NCI-H2029 (cell line): ENCODE measurements around the gene HNRNPD.
"Not testable (repeated sequence)": the region's sequence is repeated elsewhere in the genome, so short reads cannot be mapped to it uniquely, and the experiment has no call there.

ENCODE experiments used
- DNase-seq: peaks from one replicate; lab custom pipeline; 2025; lab: John Stamatoyannopoulos, UW

Gene HNRNPD

GRCh38 chr4:82372517-82373485 lies 990 bp downstream of the HNRNPD start:
- peak; percentile 87 for DNase-seq

DNA sequence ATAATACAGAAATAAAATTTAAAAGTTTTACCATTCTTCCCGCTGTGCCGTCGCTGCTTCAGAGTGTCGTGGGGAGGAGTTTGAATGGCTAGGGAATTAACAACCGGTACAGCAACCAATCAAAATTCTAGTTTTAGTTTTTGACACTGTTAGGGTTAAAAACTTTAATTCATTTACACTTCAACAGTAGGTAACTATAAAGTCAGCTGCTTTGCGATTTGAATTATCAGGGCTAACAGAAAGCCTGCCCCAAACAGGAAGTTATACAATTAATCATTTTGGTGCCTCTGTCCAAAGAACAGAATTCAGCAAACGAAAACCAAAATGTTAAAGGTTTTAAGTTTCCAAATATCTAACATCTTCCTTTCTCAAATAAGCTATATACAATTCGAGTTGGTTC lies 2.3 kb downstream of the HNRNPD start:
- no peak for DNase-seq

DNA sequence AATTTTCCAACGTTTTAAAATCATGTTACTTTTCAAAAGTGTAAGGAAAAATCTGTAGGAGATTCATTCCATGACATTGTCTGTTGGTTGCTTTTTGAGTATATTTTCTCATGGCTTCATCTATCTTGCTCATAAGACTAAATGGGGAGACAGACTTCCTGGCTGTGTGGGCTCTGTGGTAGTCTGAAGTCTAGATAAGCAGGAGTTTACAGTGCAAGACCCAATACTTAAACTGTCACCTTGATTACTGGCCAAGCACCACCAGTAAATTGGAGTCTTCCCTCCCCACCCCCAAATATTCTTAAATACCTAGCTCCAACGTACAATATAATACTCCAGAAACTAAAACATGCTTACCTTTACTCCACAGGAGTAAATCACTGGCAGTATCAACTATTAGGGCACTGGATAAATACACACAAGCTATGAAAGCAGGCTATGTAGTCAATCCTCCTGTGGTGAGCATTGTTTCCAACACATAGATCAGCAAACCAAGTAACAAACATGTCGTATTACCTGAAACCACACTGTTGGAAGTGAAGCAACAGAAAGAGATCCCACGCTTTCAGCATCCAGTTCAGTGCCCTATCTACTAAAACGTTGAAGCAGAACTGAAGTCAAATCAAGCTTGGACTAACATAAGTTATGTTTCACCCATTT lies 6.2 kb downstream of the HNRNPD start:
- no peak for DNase-seq

DNA sequence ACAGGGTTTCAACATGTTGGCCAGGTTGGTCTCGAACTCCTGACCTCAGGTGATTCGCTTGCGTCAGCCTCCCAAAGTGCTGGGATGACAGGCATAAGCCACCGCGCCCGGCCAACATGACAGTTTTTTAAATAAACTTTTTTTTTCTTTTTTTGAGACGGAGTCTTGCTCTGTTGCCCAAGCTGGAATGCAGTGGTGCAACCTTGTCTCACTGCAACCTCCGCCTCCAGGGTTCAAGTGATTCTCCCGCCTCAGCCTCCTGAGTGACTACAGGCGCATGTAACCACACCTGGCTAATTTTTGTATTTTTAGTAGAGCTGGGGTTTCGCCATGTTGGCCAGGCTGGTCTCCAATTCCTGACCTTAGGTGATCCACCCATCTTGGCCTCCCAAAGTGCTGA lies 7.4 kb downstream of the HNRNPD start:
- not testable (repeated sequence) for DNase-seq

DNA sequence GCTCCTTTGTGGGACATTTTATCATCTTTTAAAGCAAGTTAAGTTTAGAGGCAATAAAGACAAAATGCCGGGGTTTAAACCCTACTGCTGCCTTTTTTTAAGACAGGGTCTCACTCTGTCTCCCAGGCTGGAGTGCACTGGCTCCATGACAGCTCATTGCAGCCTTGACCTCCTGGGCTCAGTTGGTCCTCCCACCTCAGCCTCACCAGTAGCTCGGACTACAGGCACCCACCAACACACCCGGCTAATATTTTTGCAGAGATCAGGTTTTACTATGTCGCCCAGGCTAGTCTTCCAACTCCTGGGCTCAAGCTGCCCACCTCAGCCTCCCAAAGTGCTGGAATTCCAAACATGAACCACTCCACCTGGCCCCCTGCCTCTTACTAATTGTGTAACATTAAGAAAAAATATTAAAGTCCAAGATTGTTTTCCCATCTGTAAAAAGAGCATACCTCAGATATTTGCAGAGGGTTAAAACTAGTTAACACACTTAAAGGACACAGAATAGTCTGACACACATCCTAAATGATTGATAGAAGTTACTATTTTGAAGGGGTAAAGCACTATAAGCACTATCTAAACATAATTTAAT lies 9.8 kb downstream of the HNRNPD start:
- no peak for DNase-seq

DNA sequence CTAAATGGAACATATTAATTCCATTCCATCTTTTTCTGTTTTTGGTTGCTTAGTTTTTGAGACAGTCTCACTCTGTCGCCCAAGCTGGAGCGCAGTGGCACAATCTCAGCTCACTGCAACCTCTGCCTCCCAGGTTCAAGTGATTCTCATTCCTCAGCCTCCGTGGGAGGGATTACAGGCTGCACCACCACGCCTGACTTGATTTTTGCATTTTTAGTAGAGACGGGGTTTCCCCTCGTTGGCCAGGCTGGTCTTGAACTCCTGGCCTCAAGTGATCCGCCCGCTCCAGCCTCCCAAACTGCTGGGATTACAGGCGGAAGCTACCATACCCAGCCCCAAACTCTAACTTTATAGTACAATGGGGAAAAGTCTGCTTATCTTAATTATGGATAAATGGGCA lies 11.2 kb downstream of the HNRNPD start:
- no peak for DNase-seq

GRCh38 chr4:82360298-82361177 lies 13.3 kb downstream of the HNRNPD start:
- no peak for DNase-seq

DNA sequence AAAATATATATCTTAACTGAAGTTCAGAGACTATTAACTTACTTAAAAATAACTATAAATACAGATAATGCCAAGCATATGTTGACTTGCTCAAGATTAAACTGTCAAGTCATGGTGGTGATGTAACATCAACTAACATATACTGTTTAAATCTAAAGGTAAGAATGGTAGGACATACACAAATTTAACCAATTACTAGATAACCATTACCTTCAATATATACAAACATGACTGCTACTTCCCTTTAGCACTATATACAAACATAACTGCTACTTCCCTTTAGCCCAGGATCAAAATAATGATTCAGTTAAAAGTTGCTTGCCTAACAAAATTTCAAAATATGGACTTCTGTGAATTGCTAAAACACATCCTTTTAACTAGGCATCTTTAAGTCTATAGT lies 14.9 kb downstream of the HNRNPD start:
- DNase-seq = no peak

DNA sequence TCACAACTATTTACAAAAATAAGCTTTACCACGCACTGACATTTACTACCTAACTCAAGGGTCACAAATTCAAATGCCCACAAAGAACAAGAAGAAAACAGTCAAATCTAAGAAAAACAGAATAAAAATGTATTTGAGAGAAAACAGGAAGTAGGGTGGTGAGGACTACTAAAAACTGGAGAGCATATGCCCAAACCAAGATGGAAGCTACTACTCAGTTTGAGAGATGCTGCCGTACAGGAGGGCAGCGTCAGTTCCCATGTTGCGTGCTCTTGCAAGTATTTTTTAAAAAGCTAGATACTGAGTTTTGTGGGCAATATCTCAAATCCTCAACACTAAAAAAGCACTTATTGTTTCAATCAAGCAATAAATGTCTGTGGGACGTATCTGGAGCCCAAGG lies 16.2 kb downstream of the HNRNPD start:
- no peak for DNase-seq

DNA sequence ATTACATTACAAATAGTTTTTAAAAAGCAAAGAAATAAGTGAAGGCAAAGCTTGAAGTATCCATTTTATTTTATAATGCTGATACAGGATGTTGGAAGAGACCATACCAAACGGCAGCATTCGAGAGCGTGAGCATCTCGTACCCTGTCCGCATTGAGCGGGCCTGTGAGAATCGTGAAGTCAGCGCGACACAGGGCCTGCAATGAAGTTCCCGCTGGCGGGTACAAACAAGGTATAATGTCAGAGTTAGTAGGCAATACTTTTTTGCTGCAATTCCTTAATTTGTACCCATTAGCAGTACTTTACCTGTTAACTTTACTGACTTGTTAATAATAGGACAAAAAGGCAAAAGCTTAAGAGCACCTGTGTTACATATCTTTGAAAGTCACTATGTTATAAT lies 19.0 kb downstream of the HNRNPD start:
- DNase-seq = no peak

DNA sequence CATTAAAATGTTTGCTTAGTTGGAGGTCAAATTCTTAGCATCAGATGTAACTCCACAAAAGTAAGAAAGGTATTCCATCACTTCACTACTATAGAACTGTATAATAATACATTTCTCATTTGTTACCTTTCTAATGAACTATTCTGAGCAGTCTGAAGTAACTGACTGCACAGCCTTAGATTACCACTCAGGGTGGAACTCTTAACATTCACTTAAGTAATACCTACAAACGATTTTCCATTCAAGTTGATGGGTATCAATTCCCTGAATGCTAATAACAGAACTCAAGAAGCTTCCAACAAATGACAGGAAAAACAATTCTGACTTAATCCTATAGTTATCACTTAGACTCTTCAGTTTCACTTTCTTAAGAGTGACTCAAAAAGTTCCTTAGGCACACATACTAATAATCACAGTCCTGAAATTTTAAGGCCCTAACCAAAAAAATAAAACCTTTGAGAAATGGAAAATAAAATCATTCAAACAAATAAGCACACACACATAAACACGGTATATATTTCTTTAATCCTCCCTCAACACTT lies 20.9 kb downstream of the HNRNPD start:
- no peak for DNase-seq

GRCh38 chr4:82352118-82352824 lies 21.5 kb downstream of the HNRNPD start:
- no peak for DNase-seq

- DNase-seq = no peak
These were observed 27.7 kb downstream of the HNRNPD start for GRCh38 chr4:82346126-82346525.

DNA sequence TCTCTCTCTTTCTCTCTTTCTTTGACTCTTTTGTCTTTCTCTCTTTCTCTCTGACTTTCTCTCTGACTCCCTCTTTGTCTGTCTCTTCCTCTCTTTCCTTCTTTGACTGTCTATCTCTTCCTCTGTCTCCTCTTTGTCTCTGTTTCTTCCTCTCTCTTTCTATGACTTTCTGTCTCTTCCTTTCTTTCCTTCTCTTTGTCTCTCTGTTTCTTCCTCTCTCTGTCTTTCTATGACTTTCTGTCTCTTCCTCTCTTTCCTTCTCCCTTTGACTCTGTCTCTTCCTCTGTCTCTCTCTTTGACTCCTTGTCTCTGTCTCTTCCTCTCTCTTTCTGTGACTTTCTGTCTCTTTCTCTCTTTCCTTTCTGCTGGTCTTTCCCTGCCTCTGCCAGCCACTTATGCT lies 38.7 kb downstream of the HNRNPD start:
- DNase-seq = no peak

- DNase-seq = not testable (repeated sequence)
These were observed 40.1 kb downstream of the HNRNPD start for GRCh38 chr4:82333641-82334040.

DNA sequence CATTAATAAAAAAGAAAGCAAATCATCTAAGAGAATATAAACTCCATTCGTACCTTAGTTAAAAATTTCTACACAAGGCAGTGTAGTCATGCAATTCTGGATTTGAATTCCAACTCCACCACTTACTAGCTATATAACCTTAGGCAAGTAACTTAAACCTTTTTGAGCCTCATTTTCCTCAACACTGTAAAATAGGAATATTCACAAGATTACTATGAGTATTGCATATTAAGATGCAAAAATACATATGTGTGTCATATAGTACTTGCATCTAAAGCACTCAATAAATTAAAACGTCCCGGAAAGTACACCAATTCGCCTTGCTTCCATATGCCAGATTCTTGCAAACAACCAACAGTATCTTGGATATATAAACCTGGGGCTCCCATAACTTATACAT lies 42.0 kb downstream of the HNRNPD start:
- no peak for DNase-seq

- no peak for DNase-seq
These were observed 53.4 kb downstream of the HNRNPD start for GRCh38 chr4:82320351-82320750.

- not testable (repeated sequence) for DNase-seq
These were observed 70.7 kb downstream of the HNRNPD start for GRCh38 chr4:82303063-82303462.
